Skin epidermis (tissue), 12 donors: ENCODE results near the gene DBNL.

Experiments
- H3K27ac ChIP-seq, 21 experiments: fragments of 200-600 bp; sonication (generic) in 11 of 21; one replicate each; pipeline ENCODE4 v1.5.0; 2020; ENCODE audit warnings: mild to moderate bottlenecking in 3 of 21, inconsistent platforms in 2 of 21, moderate library complexity in 2 of 21
- H3K4me3 ChIP-seq, 7 experiments: fragments of 200-600 bp; sonication (generic) in 2 of 7; one replicate each; pipeline ENCODE4 v1.5.0; 2020; ENCODE audit warnings: inconsistent platforms in 2 of 7, mild to moderate bottlenecking in 2 of 7, moderate library complexity in 1 of 7

Gene DBNL

GRCh38 chr7:44060091-44060947, 15.8 kb downstream of the DBNL start:
- H3K4me3 ChIP-seq: no peak overlapping the region
- no peak overlapping the region for H3K27ac ChIP-seq

GRCh38 chr7:44060948-44061644, 16.6 kb downstream of the DBNL start:
- Histone ChIP-seq H3K4me3 (no peak overlapping the region), H3K27ac (no peak overlapping the region)

- Histone ChIP-seq H3K27ac (no peak overlapping the region), H3K4me3 (no peak overlapping the region)
Observed at GRCh38 chr7:44061645-44062179, 17.2 kb downstream of the DBNL start.

GRCh38 chr7:44062180-44062902, 17.8 kb downstream of the DBNL start:
- H3K27ac ChIP-seq: no peak overlapping the region

GRCh38 chr7:44062903-44063295, 18.4 kb downstream of the DBNL start:
- Histone ChIP-seq H3K27ac (no peak overlapping the region), H3K4me3 (no peak overlapping the region)

More at GRCh38 chr7:44062180-44062902, 17.8 kb downstream of the DBNL start:
- H3K4me3 ChIP-seq: no peak overlapping the region

GRCh38 chr7:44063547-44063893, 19.0 kb downstream of the DBNL start:
- no peak overlapping the region for H3K4me3 ChIP-seq
- H3K27ac ChIP-seq: no peak overlapping the region

- no peak overlapping the region for H3K4me3 ChIP-seq
Observed at GRCh38 chr7:44063894-44064651, 19.6 kb downstream of the DBNL start.

GRCh38 chr7:44064791-44065430, 20.4 kb downstream of the DBNL start:
- Histone ChIP-seq H3K27ac (peak overlapping the region in 1 of 21 experiments; percentile 35), H3K4me3 (no peak overlapping the region)

More at GRCh38 chr7:44063894-44064651, 19.6 kb downstream of the DBNL start:
- no peak overlapping the region for H3K27ac ChIP-seq

GRCh38 chr7:44065431-44066110, 21.1 kb downstream of the DBNL start, which contains the start of gene PGAM2:
PGAM2 (minus strand) TSS chr7:44065567; CDS start chr7:44065529, 38 bp downstream.
- Histone ChIP-seq H3K4me3 (no peak within 1 kb of the TSS), H3K27ac (peak within 1 kb of the TSS in 1 of 21 experiments; percentile 35)

GRCh38 chr7:44066111-44066460, 21.6 kb downstream of the DBNL start:
- no peak overlapping the region for H3K27ac ChIP-seq
- no peak overlapping the region for H3K4me3 ChIP-seq

GRCh38 chr7:44066494-44067063, 22.1 kb downstream of the DBNL start:
- H3K4me3 ChIP-seq: no peak overlapping the region
- no peak overlapping the region for H3K27ac ChIP-seq

GRCh38 chr7:44067064-44067951, 22.8 kb downstream of the DBNL start:
- no peak overlapping the region for H3K4me3 ChIP-seq
- H3K27ac ChIP-seq: no peak overlapping the region

- Histone ChIP-seq H3K4me3 (no peak overlapping the region), H3K27ac (no peak overlapping the region)
Observed at GRCh38 chr7:44068054-44068453, 23.6 kb downstream of the DBNL start.

GRCh38 chr7:44071726-44072363, 27.3 kb downstream of the DBNL start:
- Histone ChIP-seq H3K27ac (peak overlapping the region in 7 of 21 experiments; percentile 11 to 85 (median 43)), H3K4me3 (no peak overlapping the region)

GRCh38 chr7:44072364-44073231, 28.1 kb downstream of the DBNL start:
- H3K4me3 ChIP-seq: no peak overlapping the region
- H3K27ac ChIP-seq: peak overlapping the region in 13 of 21 experiments; percentile 29 to 85 (median 58)
